Gastrocnemius medialis (tissue), 4 donors: ENCODE measurements around the gene GID8.

Source experiments
- POLR2A ChIP-seq, 2 donors: fragments of 450-650 bp; IDR thresholded peaks; one replicate each; pipeline ENCODE4 v1.6.1; 2017; ENCODE audit warnings: antibody characterized with exemption in 2 of 2, mild to moderate bottlenecking in 2 of 2, moderate library complexity in 2 of 2
- TF ChIP-seq, protein P1 (sequence below), 5 experiments: fragments of 450-650 bp in 3 of 5; fragments of 200-600 bp in 2 of 5; sonication (generic) in 2 of 5; IDR thresholded peaks in 4 of 5; conservative IDR thresholded peaks in 1 of 5; 1 replicate in 4 of 5; 2 replicates in 1 of 5; pipeline ENCODE4 v1.5.1; 2016 to 2019; ENCODE audit warnings: antibody characterized with exemption in 5 of 5, mild to moderate bottlenecking in 3 of 5, moderate library complexity in 3 of 5

DNA sequence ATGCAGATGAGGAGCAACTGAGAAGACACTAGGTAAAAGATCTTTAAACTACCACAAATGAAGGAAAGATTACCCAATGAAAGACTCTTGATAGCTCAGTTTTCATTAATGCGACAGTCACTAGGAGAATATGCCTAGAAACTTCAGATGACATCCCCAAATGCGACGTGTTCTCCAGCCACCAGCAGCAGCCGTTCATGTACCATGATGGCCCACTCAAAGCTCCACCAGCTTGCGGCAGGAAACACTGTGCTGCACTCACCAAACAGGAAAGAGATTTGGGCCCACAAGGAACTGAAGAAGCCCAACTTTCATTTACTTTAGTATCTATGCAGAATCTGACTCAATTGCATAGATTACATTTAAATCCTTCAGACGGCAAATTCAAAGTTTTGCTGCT, 19.1 kb upstream of the GID8 start:
- TF ChIP-seq, protein P1, sequence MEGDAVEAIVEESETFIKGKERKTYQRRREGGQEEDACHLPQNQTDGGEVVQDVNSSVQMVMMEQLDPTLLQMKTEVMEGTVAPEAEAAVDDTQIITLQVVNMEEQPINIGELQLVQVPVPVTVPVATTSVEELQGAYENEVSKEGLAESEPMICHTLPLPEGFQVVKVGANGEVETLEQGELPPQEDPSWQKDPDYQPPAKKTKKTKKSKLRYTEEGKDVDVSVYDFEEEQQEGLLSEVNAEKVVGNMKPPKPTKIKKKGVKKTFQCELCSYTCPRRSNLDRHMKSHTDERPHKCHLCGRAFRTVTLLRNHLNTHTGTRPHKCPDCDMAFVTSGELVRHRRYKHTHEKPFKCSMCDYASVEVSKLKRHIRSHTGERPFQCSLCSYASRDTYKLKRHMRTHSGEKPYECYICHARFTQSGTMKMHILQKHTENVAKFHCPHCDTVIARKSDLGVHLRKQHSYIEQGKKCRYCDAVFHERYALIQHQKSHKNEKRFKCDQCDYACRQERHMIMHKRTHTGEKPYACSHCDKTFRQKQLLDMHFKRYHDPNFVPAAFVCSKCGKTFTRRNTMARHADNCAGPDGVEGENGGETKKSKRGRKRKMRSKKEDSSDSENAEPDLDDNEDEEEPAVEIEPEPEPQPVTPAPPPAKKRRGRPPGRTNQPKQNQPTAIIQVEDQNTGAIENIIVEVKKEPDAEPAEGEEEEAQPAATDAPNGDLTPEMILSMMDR (IDR thresholded peaks at IDR 0.05 in 4 of 5, conservative IDR thresholded peaks at IDR 0.05 in 1 of 5): no peak
- TF ChIP-seq POLR2A (IDR thresholded peaks at IDR 0.05): no peak
